Ishikawa (cell line): ENCODE measurements around the gene GASK1B.

ENCODE experiments used
- CEBPB ChIP-seq: IDR thresholded peaks from 2 replicates; pipeline ENCODE4 v1.6.1; 2012
- CREB1 ChIP-seq: IDR thresholded peaks from 2 replicates; pipeline ENCODE4 v1.6.1; 2012; ENCODE audit warnings: low read depth
- EP300 ChIP-seq: IDR thresholded peaks from 2 replicates; pipeline ENCODE4 v1.6.1; 2012; ENCODE audit warnings: borderline replicate concordance
- FOXM1 ChIP-seq: IDR thresholded peaks from 2 replicates; pipeline ENCODE4 v1.6.1; 2012; ENCODE audit warnings: low read depth, borderline replicate concordance
- NFIC ChIP-seq: IDR thresholded peaks from 2 replicates; pipeline ENCODE4 v1.6.1; 2012
- RAD21 ChIP-seq: IDR thresholded peaks from 2 replicates; pipeline ENCODE4 v1.6.1; 2012; ENCODE audit warnings: low read depth
- REST ChIP-seq: IDR thresholded peaks from 2 replicates; pipeline ENCODE4 v1.6.1; 2012; ENCODE audit warnings: low read depth, mild to moderate bottlenecking
- TAF1 ChIP-seq: IDR thresholded peaks from 2 replicates; pipeline ENCODE4 v1.6.1; 2012; ENCODE audit warnings: low read depth, mild to moderate bottlenecking
- TCF12 ChIP-seq: IDR thresholded peaks from 2 replicates; pipeline ENCODE4 v1.6.1; 2012; ENCODE audit warnings: low read depth
- TEAD4 ChIP-seq: IDR thresholded peaks from 2 replicates; pipeline ENCODE4 v1.6.1; 2012
- YY1 ChIP-seq: IDR thresholded peaks from 2 replicates; pipeline ENCODE4 v1.6.1; 2012; ENCODE audit warnings: low read depth
- ZBTB7A ChIP-seq: IDR thresholded peaks from 2 replicates; pipeline ENCODE4 v1.6.1; 2012; ENCODE audit warnings: low read depth
- TF ChIP-seq, protein P1 (sequence below): IDR thresholded peaks from 2 replicates; pipeline ENCODE4 v1.6.1; 2012
- TF ChIP-seq, protein P2 (sequence below): IDR thresholded peaks from 2 replicates; pipeline ENCODE4 v1.6.1; 2012

The GASK1B gene

GRCh38 chr4:158129694-158130093 is 43.1 kb downstream of the GASK1B start:
- TF ChIP-seq FOXM1 (no peak), TCF12 (no peak), EP300 (no peak), NFIC (no peak), TEAD4 (no peak), REST (no peak), YY1 (no peak), ZBTB7A (no peak)
- TF ChIP-seq, protein P1, sequence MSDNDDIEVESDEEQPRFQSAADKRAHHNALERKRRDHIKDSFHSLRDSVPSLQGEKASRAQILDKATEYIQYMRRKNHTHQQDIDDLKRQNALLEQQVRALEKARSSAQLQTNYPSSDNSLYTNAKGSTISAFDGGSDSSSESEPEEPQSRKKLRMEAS = no peak
- TF ChIP-seq, protein P2, sequence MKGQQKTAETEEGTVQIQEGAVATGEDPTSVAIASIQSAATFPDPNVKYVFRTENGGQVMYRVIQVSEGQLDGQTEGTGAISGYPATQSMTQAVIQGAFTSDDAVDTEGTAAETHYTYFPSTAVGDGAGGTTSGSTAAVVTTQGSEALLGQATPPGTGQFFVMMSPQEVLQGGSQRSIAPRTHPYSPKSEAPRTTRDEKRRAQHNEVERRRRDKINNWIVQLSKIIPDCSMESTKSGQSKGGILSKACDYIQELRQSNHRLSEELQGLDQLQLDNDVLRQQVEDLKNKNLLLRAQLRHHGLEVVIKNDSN = no peak

DNA sequence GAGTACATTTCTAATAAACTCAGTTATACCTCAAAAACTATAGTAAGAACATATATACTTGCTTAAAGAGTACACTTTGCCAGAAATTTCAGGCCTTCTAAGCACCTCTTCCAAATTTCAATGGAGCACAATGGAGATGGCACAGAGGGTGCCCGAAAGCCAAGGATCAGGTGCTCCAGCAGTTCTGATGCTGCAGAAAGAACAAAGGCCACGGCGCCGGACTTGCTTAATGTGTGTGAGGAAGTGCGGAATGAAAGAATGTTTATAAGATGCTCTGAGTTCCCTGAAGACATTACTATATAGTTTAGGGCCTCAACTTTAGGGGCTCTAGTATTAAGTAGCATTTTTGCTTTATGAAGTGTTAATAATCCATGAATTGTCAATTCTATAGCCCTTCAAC is 44.3 kb downstream of the GASK1B start:
- TF ChIP-seq, protein P1 = no peak
- TF ChIP-seq EP300 (no peak), CEBPB (no peak), CREB1 (no peak)

DNA sequence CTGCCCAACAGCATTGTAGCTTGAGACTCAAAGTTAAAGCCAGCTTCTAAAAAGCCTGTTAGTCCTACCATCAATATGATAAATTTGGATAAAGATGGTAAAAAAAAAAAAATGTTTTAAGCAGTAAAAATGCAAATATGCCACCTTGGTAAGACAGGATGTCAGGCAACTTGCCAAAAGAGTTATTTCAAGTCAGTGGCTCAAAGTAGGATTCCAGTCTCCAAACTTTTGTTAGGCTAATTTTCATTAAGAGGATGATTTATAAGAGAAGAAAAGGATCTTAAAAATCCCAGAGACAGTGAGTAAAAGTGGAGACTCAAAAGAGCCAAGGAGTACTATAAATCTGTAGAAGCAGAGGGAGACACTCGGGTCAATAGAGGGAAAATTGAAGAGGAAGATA is 47.5 kb downstream of the GASK1B start:
- TF ChIP-seq RAD21 (no peak), NFIC (no peak), TAF1 (no peak), CREB1 (no peak), TEAD4 (no peak), REST (no peak)
